GM12872 (cell line): ENCODE data around the gene SFMBT1.

Experiments used
- CTCF ChIP-seq: IDR thresholded peaks from 3 replicates; pipeline ENCODE4 v1.5.1; 2011; ENCODE audit warnings: low read depth, mild to moderate bottlenecking, low read length, moderate library complexity; ENCODE audit not compliant: insufficient read depth

Gene SFMBT1

GRCh38 chr3:52986938-52987337 lies 58.9 kb downstream of the SFMBT1 start:
- 0 out of 3 replicates have a peak, but pooled peaks have one; percentile 26 for TF ChIP-seq CTCF

- TF ChIP-seq CTCF, result no peak
Measured at GRCh38 chr3:52986049-52986448, 59.8 kb downstream of the SFMBT1 start.

- TF ChIP-seq CTCF, result no peak
Measured at GRCh38 chr3:52983828-52984227, 62.0 kb downstream of the SFMBT1 start.

GRCh38 chr3:52983336-52983807 lies 62.5 kb downstream of the SFMBT1 start:
- TF ChIP-seq CTCF, result no peak

GRCh38 chr3:52982839-52983238 lies 63.0 kb downstream of the SFMBT1 start:
- no peak for TF ChIP-seq CTCF

- TF ChIP-seq CTCF, result no peak
Measured at GRCh38 chr3:52979190-52979983, 66.5 kb downstream of the SFMBT1 start.

- no peak for TF ChIP-seq CTCF
Measured at GRCh38 chr3:52978109-52978754, 67.6 kb downstream of the SFMBT1 start.
